NCI-H345 (cell line): ENCODE results near the gene ZNF785.
A peak's percentile ranks its signal among the peaks of the same experiment; 100 is the strongest.
"Not testable (repeated sequence)": the region's sequence is repeated elsewhere in the genome, so short reads cannot be mapped to it uniquely, and the experiment has no call there.

Experiments
- DNase-seq: peaks from one replicate; lab custom pipeline; 2025; lab: John Stamatoyannopoulos, UW

Gene ZNF785

DNA sequence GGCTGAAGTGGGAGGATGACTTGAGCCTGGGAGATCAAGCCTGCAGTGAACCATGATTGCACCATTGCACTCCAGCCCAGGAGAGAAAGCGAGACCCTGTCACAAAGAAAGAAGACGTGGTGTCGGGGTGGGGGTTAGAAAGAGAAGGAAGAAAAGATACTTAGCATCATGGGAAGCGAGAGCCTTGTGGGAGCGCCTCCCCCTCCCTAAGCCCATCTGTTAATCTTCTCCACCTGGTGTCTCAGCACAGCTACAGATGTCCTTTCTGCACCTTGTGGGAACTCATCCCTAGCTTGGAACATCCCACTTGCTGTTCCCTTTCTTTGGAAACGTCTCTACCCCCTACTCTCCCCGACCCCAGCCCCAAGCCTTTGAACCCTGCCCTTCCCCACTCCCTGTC lies 20.0 kb downstream of the ZNF785 start:
- DNase-seq: no peak

DNA sequence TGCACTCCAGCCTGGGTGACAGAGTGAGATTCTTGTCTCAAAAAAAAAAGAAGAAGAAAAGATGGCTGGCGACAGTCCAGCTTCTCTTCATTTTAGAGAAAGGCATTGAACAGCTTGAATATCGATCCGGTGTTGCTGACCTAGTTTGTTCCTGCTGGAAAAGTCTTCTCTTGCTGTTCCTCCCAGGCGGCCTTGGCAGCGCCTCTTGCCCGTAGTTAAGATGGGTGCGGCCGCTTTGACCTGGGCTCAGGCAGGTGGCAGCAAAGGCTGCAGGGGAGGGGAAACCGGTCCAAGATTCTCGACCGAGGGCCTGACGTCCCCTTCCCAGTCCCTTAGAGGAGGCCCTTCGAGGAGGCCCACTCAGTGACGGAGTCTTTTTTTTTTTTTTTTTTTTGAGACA lies 23.5 kb downstream of the ZNF785 start:
- DNase-seq: no peak

DNA sequence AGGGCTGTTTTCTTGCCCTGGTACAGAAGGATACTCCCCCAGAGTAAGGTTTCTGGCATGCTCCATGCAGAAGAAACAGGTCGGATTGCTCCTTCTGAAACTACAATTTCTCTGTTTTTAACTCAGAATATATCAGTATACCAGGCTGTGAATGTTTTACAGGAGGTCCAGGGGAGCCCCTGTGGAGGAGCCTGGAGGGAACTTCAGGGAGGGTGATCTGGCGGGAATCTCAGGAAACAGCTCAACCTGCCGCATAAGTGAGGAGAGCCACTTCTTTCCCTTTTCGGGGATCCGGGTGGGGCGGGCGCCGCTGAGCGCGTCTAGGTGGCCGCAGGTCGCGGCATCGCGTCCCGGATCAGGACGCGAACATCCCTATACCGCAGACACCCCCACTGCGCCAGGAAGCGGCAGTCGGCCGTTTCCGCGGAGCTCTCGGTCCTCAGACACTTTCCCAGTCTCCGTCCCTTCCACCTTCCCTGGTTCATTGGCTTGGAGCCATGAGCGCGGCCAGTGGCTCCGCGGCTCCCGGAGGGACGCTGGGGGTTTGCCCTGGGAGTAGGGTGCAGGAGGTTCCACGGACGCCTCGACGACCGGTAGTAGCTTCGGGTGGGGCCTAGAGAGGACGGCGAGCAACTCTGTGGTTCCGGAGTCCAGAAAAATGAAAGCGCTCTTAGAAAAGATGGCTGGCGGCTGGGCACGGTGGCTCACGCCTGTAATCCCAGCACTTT lies 24.2 kb downstream of the ZNF785 start:
- DNase-seq: peak; percentile 57

DNA sequence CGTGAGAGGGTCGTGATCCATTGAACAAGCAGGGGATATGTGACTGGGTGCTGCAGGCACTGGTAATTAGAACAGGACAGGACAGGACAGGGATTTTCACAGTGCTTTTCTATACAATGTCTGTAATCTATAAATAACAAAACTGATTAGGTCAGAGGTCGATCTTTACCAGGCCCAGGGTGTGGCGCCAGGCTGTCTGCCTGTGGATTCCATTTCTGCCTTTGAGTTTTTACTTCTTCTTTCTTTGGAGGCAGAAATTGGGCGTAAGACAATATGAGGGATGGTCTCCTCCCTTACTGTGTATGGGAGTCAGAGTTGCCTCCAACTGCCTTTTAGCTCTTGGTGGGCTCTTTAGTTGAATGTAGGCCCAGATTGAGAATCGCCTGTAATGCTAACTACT lies 25.8 kb downstream of the ZNF785 start:
- DNase-seq: no peak

DNA sequence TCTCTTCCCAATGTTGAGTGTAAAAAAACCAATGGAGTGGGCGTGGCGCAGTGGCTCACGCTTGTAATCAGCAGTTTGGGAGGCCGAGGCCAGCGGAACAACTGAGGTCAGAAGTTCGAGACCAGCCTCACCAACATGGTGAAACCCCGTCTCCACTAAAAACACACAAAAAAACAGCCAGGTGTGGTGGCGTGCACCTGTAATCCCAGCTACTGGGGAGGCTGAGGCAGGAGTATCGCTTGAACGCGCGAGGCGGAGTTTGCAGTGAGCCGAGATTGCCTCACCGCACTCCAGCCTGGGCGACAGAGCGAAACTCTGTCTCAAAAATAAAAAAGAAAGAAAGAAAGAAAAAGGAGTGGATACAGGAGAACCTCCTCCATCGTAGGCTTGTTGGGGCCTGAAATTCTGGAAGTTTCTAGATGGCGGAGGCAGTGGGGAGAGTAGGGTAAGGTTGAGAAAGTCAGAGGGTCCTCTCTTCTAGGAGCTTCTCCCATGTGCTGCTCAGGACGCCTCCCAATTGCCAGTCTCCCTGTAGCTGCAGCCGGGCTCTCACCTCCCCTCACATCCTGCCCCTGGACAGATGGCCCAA lies 26.6 kb downstream of the ZNF785 start:
- DNase-seq: no peak

DNA sequence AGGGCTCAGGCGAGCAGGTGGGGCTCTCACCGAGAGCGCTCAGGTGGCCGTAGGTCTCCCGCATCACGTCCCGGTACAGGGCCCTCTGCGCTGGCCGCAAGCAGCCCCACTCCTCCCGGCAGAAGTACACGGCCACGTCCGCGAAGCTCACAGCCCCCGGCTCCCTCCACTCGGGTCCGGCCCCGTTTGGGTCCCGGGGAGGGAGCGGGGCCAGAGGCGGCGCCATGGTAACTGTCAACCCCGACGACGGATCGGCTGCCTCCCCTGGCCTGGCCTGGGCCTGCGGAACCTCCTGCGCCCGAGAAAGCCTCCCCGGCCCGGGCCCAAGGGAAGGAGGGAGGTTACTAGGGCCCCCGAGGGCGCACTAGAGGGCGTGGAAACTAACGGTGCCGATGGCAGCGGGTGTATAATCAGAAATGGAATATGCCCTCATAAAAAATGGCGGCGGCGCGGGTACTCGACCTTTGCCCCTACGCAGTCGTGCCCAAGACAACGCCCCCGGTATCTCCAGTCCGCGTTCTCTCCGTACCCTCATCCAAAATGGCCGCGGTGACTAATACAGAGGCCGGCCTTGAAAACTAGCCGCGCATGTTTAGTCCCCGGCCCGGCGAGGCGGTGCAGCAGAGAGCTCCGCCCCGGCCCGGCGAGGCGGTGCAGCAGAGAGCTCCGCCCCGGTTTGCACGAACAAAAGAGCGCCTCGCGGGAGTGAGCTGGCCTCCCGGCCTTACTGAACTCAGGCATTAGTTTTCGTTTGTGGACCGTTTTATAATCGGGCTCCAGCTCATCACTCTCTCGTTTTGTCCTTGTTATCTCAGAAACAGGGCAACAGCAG lies 27.3 kb downstream of the ZNF785 start, which contains the start of gene ZNF764:
ZNF764 (minus strand) TSS at position 418 of the 832 bp plus-strand sequence; CDS start at position 226, 192 bp downstream.
- DNase-seq: peak; percentile 99

DNA sequence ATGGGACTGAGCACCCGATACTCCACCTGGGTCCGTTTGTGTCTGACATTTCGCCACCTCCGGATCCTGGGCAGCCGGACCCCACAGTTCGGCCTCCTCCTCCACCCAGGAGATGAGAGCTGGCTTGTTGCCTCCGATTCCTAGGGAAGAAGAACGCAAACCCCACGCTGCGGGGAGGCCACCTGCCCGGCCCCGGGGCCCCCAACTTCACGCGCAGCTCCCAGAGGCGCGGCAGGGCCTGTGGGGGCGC lies 27.9 kb downstream of the ZNF785 start:
- no peak for DNase-seq

DNA sequence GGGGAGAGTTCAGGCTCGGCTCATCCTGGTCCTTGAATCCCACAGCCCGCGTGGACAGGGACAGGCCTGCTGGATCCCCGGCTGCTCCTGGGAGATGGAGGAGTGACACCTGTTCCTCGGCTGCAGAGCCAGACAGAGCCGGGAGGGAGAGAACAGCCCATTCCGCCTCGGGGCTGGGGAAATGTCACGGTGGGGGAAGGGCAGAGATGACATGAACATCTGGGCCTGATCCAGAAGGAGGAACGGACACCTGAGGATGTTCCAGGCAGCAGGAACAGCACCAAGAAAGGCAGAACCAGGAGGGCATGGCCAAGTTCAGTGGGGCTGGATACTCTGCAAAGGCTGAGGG lies 29.4 kb downstream of the ZNF785 start:
- DNase-seq: no peak

DNA sequence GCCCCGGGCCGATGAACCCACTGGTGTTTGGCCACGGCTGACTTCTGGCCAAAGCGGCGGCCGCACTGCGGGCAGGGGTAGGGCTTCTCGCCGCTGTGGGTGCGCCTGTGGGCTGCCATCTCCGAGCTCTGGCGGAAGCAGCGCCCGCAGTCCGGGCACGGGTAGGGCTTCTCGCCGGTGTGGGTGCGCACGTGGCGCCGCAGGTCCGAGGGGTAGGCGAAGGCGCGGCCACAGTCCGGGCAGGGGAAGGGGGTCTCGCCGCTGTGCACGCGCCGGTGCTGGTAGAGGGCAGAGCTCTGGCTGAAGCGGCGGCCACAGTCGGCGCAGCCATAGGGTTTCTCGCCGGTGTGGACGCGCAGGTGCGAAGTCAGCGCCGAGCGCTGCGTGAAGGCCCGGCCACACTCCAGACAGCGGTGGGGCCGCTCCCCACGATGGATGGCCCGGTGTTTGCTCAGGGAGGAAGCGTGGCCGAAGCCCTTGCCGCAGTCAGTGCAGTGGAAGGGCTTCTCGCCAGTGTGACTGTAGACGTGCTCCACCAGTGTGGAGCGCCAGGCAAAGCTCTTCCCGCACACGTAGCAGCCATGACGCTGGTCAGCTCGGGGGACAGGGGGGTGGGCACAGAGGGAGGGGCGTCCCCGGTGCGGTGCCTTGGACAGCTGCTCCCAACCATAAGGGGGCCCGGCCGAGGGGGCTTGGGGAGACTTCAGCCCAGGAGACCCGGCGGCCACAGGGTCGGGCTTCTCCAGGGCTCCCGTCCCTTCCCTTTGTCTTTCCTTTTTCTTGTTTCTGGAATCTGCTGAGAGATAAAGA lies 30.0 kb downstream of the ZNF785 start:
- DNase-seq: no peak

DNA sequence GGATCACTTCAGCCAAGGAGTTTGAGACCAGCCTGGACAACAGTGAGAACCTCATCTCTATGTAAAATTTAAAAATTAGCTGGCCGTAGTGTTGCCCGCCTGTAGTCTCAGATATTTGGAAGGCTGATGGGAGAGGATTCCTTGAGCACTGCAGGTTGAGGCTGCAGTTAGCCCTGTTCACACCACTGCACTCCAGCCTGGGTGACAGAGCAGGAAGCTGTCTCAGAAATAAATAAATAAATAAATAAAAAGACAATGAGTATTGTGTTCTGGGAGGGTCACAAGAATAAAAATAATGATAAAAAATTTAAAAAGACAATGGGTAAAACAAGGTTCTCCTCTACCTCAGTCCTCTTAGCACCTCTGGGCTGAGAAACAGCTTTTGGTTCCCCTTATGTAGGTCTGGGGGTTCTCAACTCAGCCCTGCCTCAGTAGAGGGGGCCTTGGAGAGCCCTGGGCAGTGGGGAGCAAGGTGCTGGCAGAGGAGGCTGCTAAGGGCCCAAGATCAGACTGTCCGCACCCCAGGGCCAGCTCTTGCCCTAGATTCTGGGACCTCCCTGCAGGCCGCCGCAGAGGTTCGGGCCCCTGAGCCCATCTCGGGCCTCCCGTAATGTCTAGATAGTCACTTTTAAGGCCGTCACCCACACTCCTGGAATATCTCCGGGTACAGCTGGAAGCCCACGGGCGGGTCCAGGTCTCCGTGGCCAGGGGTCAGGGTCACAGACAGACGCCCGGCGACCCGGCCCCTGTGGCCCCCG lies 30.8 kb downstream of the ZNF785 start:
- no peak for DNase-seq

DNA sequence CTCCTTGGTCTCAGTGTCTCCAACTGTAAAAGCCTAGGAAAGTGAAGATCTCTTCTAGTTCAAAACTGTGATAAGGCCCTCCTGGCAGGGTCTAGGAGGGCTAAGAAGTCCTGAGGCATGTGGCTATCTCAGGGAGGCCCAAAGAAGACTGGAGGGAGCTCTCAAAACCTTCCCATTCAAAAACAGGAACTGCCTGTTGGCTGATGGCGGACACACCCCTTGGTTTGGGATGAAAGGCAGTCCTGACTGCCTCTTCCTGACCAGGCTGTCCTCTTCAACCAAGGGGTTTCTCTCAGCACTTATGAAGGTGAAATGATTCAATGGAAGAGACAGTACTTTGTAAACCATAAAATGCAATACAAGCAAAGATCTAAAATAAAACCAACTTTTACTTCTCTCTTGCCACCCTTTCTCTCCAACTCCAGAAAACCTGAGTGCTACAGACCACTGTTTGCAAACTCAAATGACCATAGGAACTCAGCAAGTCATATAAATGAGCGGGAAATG lies 32.1 kb downstream of the ZNF785 start:
- no peak for DNase-seq

DNA sequence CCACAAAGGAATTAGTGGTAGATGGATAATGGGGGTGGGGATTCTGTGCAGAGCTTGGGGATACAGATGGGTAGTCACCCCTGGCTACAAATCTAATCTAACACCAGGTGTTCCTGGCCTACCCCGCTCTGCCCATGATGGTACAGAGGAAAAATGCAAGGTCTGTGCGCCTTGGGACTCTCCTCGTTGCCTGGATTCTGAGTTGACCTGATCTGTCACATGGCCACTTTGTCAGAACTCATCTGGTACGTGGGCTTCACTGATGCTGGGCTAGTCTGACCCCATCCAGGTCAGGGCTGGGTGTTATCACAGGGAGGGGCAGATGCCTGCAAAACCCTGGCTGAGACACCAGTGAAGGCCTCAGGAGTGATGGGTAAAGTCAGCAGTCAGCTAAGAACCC lies 32.5 kb downstream of the ZNF785 start:
- DNase-seq: no peak

DNA sequence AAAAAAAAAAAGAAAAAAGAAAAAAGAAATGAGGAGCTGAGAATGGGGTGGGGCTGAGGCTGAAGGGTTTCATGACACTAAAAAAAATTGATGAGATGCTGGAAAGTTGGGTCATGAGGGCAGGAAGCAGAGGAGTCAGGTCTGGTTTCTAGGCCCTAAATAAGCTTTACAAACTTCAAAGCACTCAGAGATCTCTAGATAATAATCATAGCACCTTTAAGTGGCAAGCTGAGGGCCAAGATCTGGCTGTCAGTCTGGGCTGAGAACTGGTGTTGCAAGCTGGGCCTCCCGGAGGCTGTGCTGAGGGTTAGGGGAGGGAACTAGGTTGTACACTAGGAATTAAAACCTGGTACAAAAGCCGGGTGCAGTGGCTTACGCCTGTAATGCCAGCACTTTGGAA lies 33.7 kb downstream of the ZNF785 start:
- DNase-seq: no peak

DNA sequence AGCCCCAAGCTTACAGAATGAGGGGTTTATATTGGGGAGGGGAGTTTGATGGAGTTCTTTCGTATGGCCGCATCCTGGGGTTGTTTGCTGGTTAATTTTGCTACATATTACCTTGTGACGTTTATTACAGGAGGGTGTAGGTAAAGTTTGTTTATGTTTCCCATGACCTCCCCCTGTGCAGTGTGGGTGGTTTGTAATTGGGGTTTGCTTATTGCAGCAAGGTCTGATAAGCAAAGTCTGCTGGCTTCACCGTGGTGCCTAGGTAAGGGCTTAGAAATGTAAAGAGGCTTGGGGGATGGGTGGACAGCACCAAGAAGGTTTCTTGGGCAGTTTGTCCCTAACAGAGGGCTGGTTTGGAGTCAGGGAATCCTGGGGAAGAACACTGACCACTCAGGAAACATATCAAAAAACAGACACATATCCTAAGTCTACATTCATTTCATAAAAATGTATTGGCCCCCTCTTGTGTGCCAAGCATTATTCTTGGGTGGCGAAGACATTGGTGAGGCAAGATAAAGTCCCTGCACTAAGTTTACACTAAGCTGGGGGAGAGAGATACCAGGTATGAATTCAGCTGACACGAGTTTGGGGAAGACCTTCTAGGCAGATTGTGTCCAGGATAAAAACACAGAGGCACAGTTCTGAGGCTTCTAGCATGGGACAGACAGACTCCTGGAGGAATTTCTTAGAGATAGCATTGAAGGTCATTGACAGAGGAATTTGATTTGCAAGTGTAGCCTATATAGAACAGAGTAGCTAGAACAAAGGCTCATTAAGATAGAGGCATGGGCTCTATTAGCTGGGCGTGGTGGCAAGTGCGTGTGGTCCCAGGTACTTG lies 36.9 kb downstream of the ZNF785 start:
- DNase-seq: no peak

DNA sequence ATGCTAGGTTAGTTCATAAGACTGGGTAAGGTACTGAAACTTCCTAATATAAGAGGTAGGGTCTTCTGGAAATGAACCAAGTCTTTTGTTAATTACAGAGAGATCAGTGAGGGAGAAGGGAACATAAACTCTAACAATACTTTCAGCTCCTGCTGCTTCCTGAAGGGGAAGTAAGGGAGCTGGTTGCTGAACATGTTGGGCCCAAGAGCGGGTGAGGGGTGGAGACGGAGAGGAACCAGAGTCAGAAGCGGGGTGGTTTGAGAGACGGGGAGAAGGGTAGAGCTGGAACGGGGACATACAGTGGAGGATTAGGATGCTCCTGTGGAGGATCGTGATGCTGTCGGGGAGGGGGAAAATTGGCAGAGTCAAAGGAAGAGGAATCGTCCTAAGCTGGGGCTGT lies 39.4 kb downstream of the ZNF785 start:
- no peak for DNase-seq

DNA sequence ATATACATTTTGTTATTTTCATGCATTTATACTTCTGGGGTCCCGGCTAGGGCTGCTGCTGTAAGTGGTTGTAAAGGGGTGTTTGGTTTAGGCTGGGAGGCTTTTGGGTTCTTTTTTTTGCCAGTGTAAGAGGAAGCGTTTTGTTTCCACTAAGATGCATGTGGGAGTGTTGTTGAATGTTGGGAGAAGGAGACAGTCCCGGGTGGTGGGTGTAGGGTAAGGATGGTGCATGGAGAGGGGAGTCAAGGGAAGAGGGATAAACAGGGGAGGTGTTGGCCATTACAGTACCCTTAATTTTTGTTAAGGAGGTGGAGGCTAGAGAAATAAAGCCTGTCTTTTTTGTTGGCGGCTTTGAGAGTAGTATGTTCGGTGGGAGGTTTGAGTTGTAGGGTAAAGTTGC lies 42.4 kb downstream of the ZNF785 start:
- DNase-seq: no peak

DNA sequence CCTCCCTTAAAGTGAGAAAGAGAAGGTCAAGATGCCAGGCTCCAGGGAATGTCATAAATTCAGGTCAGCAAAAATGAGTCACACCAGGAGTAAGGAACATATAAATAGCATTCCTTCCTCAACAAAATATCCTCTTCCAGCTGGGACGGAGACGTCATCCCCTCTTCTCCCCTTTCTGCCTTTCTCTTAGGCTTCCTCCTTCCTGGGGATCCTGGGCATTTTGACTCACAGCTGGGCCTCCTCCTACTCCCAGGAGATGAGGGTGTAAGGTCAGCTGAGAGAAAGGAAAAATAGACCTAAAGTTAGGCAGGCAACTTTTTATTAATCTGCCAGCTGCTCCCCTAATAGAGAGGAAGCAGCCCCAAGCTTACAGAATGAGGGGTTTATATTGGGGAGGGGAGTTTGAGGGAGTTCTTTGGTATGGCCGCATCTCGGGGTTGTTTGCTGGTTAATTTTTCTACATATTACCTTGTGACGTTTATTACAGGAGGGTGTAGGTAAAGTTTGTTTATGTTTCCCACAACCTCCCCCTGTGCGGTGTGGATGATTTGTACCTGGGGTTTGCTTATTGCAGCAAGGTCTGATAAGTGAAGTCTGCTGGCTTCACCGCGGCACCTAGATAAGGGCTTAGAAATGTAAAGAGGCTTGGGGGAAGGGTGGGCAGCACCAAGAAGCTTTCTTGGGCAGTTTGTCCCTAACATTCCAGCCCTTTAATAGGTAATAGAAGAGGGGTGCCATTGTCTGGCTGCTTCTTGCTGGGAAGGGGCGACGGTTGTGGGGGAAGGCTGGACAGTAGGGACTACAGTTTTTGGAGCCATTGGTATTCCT lies 43.8 kb downstream of the ZNF785 start:
- no peak for DNase-seq

DNA sequence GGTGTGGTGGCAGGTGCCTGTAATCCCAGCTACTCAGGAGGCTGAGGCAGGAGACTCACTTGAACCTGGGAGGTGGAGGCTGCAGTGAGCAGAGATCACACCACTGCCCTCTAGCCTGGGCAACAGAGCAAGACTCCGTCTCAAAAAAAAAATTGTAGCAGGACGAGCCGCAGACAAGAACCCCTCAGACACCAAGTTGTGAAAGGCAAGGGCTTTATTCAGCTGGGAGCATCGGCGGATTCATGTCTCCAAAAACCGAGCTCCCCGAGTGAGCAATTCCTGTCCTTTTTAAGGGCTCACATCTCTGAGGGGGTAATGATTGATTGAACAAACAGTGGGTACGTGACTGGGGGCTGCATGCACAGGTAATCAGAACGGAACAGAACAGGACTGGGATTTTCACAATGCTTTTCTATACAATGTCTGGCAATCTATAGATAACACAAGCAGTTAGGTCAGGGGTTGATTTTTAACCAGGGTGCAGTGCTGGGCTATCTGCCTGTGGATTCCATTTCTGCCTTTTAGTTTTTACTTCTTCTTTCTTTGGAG lies 44.5 kb downstream of the ZNF785 start:
- not testable (repeated sequence) for DNase-seq

DNA sequence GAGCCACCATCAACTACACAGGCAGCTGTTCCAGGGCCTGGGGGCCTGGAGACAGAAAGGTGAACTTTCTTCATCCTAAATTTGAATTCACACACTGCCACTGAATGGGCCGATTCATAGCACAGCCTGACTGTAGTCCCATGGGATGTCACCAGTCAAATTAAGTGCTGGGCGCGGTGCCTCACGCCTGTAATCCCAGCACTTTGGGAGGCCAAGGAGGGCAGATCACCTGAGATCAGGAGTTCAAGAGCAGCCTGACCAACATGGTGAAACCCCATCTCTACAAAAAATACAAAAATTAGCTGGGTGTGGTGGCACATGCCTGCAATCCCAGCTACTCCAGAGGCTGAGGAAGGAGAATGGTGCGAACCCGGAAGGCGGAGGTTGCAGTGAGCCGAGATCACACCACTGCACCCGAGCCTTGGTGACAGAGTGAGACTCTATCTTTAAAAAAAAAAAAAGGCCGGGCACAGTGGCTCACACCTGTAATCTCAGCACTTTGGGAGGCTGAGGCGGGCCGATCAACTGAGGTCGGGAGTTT lies 45.4 kb downstream of the ZNF785 start:
- not testable (repeated sequence) for DNase-seq
